SKM-1 treated with dmso at 0.1 percent for 144 hours (cell line): ENCODE results near the gene IL27RA.
A peak's percentile ranks its signal among the peaks of the same experiment; 100 is the strongest.

Source experiments
- DNase-seq: peaks from one replicate; lab custom pipeline; 2025; ENCODE audit not compliant: unreplicated experiment; lab: John Stamatoyannopoulos, UW

The IL27RA gene

DNA sequence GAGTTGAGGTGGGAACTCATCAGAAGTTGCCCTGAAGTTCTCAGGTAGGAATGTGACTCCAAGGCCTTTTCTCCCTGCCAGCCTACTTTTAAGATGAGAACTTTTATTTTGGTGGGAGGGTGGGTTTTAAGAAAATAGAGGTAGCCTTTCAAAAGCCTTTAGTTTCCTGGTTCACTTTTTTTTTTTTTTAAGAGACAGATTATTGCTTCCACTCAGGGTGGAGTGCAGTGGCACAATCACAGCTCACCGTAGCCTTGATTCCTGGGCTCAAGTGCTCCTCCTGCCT lies 51.1 kb downstream of the IL27RA start:
- DNase-seq: no peak

DNA sequence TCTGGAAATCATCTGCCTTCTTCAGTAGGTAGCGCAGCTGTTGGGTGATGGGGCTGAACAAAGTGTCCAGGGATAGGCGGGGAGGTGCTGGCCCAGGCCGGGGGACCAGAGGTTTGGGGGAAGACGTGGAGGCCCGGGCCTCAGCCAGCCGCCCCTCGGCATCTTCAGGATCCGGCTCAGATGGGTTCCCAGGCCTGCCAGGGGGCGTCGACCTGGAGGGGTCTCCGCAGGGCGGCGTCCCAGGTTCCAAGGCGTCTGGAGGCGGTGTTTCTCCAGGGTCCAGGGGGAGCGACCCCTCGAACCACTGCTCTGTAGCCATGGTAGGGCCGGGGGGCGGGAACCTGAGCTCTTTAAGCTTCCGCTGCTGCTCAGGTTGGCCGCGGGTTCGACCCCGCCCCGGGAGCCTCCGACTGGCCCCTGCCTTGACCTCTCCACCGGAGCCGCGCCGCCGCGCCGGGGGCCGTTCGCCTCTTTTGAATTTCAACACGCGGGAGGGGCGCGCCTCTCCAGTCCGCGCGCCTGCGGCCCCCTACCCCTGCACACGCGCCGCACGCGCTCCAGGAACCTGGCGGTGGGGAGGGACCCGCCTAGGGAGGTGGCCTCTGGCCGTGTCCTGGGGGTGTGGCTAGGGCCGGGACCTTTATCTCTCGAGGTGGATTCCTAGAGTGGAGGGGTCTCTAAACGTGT lies 53.9 kb downstream of the IL27RA start, which contains the start of gene C19orf67:
C19orf67 (minus strand) TSS at position 475 of the 687 bp plus-strand sequence; CDS start at position 319, 156 bp downstream.
- no peak for DNase-seq

DNA sequence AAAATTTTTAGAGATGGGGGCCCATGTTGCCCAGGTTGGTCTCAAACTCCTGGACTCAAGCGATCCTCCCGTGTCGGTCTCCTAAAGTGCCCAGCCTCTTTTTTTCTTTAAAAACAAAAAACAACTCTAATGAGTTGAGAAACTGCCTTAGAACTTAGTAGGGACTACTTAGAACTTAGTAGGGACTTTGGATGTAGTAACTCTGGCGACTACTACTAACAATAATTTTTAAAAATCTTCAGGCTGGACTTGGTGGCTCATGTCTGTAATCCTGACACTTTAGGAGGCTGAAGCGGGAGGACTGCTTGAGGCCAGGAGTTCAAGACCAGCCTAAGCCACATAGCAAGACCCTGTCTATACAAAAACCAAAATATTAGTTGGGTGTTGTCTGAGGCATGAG lies 54.5 kb downstream of the IL27RA start:
- DNase-seq: no peak

DNA sequence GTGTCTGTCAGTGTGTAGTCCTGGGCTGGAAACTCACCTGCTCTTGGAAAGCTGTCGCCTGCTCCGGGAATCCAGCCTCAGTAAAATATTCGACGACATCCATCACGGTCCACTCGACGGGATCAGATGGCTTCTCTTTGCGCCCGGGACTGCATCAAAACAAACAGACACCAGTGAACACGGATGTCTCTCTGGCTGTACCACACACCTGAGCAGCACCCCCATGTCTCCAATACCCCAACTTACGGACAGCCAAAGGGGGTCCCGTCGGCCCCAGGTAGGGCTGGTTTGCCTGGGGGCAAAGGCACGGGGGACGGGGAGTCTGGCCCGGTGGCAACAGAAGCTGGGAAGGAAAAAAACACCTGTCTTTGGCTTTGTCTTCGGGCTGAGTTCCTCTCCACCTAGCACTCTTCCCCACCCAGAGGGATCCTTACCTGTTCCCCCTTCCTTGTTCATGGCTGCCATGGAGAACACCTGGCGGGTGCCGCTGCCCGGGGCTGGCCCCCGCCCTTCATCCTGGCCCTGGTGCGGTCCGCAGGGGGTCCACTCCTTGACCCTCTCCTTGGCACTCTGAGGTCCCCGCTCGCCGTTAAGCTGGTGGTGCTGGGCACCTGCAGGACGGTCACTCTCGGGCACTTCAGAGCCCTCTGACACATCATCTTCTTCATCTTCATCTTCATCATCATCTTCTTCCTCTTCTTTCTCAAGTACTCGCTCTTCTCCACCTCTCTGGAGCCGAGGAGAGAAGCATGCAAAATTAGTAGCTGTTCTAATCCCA lies 57.3 kb downstream of the IL27RA start:
- DNase-seq: no peak

DNA sequence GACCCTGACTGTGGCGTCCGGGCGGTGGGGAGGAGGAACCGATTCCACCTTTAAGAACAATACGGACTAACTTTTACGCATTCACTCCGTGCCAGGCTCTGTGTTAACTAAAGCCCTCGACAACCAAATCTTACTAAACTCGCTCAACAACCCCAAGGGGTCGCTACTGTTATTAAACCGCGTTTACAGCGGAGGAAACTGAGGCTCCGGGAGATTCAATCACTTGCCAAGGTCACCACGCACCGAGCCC lies 57.8 kb downstream of the IL27RA start:
- DNase-seq: no peak

DNA sequence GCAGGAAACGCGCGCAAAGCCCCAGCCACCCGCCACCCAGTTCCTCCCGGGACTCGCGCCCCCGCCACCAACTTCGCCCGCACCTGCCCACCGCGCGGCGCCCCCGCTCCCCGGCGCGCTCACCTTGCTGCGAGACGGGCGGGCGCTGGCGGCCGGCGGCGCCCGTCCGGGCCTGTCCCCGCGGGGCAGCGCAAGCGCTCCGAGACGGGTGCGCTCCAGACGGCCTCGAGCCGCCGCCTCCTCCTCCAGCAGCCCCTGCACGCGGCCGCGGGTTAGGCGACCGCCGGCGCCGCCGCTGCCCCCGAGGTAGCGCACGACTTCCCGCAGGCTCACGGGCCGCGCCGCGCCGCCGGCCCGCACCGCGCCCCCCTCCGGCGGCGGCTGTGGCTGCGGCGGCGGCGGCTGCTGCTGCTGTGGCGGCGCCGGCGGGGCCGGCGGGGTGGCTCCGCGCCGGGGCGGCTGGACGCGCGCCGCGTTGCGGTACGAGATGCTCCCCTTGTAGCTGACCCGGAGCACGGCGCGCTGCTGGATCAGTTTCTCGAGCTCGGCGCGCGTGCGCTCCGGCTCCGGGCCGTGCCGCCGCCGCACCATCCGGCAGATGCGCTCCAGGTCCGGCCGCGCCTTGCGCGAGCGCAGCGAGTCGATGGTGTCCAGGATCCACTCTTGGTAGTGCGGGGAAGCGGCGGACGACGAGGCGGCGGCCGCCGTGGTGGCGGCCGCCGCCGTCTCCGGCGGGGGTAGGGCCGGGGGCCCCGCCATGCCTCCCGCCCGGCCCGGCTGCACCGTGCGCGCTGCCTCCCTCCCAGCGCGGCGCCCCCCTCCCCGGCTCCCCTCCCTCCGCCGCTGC lies 58.3 kb downstream of the IL27RA start:
- peak; percentile 33 for DNase-seq

DNA sequence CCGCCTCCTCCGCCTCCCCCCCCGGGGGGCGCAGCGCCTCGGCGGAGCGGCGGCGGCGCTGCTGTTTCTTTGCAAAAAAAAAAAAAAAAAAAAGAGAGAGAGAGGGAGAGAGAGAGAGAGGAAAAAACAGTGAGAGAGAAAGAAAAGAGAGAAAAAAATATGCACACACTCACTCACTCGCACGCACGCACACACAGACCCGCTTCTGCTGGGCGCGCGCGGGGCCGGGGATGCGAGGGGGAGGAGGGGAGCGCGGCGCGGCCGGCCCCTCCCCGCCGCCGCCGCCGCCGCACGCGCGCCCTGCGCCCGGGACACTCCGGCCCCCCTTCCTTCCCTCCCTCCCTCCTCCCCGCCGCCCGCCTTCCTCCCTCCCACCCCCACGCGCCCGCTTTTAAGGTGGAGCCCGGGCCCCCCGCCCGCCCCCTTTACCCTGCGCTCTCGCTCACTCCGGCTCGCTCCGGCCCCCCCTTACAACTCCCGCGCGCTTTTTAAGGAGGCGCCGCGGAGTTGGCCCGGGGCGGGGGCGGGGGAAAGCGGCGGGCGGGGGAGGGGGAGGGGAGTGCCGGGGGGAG lies 59.0 kb downstream of the IL27RA start, which contains the start of gene SAMD1:
SAMD1 (minus strand) TSS at position 243 of the 572 bp plus-strand sequence.
- DNase-seq: peak; percentile 52

DNA sequence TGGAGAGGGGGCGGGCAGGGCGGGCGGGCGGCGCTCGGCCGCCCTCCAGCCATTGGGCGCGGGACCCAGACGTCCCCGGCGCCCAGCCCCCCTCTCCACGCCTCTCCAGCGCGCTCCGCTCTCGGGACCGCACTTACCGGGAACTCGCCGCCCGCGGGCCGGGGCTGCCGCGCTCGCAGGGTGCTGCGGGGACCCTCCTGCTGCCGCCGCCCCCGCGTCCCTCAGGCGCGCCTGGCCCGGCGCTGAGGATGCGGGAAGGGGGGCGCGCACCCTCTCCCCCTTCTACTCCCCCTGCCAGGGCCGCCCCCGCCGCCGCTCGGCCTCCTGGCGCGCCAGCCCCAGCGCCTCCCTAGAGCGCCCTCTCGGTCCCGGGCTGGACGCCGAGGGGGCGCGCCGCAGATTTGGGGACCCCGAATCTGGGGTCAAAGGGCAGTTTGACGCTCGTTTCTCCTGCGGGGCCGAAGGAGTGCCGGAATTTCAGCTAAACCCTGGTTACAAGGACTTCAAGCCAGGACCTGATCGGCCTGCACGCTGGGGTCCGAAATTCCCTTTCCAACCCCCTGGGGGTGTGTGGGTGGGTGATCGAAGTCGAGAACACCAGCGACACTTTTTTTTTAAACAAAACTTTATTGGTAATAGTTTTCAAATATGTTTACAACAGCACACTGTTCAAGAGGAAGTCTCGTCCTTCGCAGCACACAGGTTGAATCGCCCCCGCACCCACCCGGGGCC lies 59.7 kb downstream of the IL27RA start:
- DNase-seq: peak; percentile 49

DNA sequence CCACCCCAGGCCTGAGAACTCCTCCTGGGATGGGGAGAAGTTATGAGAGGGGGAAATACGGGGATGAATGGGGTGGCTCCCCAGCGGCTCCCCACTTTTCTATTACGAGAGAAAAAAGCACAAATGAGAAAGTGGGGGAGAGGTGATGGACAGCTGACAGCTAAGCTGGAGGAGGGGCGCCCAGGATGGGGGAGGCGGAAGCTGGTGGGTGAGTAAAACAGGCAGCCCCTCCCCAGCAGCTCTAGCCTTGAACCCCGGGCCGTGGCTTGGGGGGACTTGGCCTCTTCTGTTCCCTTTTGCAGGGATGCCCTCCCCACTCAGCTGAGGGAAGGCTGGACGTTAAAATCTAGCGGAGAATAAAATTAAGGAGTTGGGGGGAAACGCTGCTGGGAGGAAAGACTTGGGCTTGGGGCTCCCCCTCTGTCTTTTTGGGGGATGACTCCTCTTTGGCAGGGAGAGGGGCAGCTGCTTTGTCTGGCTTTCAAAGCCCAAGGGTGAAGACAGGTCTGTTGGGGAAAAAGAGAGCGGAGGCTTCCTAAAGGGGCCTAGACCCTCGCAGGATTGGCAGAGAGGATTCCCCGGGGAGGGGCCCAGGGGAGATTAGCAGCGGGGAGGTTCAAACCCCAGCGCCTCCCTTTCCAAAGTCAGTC lies 60.4 kb downstream of the IL27RA start:
- no peak for DNase-seq

DNA sequence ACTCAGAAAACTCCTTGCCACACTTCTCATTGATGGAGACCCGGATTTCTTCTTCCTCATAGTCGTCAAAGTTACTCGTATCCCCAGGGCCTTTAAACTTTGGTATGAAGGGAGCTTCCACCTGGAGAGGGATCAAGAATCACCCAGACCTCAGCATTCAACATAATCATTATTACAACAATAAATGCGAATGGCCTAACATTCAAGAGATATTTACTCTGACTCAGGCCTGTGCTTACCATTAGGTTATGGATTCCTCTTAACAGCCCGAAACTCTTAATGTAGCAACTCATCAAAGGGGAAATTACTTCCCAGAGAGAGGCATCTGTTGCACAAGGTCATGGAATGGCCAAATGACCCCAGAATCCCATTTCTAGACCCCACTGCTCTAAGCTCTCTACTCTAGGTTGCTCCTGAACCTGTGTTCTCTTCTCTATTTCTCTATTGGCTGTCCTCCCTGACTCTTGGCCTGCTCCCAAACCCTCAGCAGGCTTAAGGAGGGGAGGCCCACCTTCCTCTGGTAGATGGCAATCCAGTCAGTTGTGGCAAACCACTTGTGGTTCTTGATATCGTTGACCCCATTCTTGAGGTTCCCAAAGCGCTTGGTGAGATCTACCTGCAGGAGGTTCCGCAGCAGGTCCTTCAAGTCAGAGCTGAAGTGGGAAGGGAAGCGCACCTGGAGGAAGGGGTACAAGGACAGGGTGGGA lies 61.7 kb downstream of the IL27RA start:
- no peak for DNase-seq

DNA sequence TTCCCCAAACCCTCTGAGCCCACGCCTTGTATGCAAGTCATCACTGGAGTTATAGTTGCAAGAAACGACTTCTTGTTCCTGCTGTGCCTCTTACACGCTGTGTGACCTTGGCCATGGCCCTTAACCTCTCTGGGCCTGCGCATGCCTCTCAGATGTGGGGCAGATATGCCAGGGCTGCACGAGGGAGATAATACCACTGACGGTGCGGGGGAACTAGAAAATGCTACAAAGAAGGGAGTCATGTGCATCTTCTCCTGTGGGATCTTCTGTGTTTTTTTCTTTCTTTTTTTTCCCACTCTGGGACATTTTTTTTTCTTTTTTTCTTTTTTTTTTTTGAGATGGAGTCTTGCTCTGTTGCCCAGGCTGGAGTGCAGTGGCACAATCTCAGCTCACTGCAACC lies 63.3 kb downstream of the IL27RA start:
- no peak for DNase-seq

DNA sequence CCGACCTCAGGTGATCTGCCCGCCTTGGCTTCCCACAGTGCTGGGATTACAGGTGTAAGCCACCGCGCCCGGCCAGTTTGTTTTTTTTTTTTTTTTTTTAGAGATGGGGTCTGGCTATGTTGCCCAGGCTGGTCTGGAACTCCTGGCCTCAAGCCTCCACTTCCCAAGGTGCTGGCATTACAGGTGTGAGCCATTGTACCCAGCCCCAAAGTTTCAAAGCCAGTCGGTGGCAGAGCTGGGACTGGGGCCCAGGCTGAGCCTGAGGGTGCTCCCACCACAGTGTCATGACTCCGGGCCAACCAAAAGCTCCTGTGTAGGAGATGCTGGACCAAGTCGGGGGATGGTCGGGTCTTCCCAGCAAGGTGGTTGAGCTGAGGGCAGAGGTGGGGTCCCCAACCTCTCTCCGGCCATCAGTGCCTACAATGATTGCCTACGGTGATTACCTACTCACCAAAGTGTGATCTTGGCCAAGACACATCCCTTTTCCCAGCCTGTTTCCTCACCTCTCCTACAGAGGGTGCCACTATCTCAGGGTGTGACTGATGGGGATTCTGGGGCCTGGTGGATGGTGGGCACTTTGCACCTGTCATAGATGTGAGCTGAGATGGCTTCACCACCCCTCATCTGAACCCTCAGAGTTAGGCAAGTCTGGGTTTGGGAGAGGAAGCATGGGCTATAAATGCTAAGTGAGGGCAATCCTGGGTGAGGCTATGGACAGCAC lies 64.9 kb downstream of the IL27RA start:
- DNase-seq: no peak

DNA sequence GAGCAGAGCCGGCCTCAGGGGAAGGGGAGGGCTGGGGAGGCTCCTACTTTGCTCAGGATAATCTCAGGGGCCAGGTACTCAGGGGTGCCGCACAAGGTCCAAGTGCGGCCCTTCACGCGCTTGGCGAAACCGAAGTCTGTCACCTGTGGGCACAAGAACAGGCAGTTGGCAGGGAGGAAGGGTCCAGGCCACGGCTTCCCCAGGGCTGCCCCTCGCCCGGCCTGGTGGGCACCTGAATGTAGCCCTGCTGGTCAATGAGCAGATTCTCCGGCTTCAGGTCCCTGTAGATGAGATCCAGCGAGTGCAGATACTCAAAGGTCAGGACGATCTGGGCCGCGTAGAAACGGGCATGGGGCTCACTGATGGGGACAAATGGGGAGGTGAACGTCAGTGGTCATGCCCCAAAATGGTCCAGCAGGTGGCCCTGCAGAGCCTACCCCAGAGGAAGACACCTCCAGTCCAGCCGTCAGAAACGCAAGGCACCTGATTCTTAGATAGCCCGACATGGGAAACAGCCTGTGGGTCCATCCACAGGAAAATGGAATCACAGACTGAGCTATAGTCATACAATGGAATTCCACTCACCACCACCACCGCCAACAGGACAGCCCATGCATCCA lies 66.1 kb downstream of the IL27RA start:
- DNase-seq: no peak

DNA sequence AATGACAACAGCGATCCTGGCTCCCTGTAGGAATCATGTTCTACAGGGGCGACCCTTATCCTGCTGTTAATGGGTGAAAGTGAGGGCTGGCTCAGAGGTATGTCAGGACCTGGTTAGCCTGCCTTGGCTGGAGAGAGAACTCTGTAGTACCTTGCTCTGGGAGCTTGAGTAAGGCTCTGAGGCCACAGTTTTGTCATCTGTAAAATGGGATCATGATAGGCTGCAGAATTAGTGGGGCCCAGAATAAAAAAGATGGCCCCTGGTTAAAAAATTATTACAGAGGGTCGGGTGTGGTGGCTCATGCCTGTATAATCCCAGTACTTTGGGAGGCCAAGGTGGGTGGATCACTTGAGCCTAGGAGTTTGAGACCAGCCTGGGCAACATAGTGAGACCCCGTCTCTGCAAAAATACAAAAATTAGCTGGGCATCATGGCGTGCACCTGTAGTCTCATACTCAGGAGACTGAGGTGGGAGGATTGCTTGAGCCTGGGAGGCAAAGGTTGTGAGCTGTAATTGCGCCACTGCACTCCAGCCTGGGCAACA lies 69.5 kb downstream of the IL27RA start:
- DNase-seq: no peak

DNA sequence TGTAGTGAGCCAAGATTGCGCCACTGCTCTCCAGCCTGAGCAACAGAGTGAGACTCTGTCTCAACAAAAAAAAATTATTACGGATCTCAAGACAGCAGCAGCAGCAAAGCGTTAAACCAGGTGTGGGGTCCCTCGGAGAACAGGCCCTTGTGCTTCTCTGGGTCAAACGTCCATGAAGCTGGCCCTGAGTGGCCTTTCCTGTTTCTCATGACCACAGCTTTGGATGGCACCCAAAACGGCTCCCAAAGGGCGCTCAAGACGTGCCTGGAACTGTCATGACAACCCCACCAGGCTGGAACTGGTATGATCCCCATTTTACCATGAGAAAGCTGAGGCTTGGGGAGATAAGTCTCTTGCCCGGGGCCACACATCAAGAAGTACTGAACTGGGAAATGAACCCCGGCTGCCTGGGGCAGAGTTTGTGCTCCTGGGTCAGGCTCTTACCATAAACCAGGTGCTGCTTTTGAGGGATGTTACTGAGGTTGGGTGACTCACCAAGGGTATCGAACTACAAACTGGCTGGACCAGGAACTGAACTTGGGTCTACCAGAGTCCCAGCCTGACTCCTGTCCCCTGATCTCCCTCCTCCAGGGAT lies 70.6 kb downstream of the IL27RA start:
- no peak for DNase-seq

DNA sequence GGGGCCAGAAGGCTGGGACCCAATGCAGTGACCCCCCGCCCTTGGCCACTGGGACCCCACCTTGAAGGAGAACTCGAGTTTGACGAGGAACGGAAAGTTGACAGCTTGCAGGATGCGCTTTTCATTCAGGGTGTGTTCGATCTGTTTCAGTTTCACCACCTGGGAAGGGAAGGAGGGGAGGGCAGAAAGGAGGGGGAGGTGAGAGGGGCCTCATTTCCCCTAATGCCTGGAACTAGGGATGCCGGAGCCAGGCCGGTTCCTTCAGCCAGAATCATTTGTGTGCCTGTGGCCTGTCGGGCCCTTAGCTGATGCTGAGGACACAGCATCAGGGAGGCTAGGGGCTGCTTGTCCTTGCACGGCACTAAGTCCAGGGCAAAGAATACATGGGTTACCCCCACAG lies 71.2 kb downstream of the IL27RA start:
- DNase-seq: no peak
